CD4-positive, CD25-positive, alpha-beta regulatory T cell (primary cell): Measurements from ENCODE around the gene SCT. TPM values are rescaled to one million over a fixed set of nuclear protein-coding genes. Genes with fewer than 3 reads are reported as not detected.

Experiments used
- ATAC-seq, 2 donors: fragments of 150-1000 bp; cut with Tn5 transposase; one replicate each; pipeline ENCODE4 v1.10.0; 2021; ENCODE audit warnings: low read depth in 2 of 2, moderate number of reproducible peaks in 2 of 2, moderate library complexity in 1 of 2
- DNase-seq, 3 donors: peaks; one replicate each; pipeline versions ENCODE4 v3.0.0 to v3.0.0-alpha.2; 2012 to 2022; ENCODE audit warnings: mixed read lengths in 1 of 3
- H3K27ac ChIP-seq: one replicate; pipeline ENCODE4 v1.7.0; 2013; ENCODE audit warnings: mild to moderate bottlenecking, low read length; ENCODE audit not compliant: insufficient read depth, poor library complexity, severe bottlenecking
- H3K27me3 ChIP-seq: one replicate; pipeline ENCODE4 v1.7.0; 2013; ENCODE audit warnings: low read length; ENCODE audit not compliant: control insufficient read depth, insufficient read depth
- H3K36me3 ChIP-seq: one replicate; pipeline ENCODE4 v1.7.0; 2013; ENCODE audit warnings: mild to moderate bottlenecking, low read length, moderate library complexity; ENCODE audit not compliant: control insufficient read depth, insufficient read depth
- H3K4me1 ChIP-seq: 2 replicates; pipeline ENCODE4 v1.7.0; 2013; ENCODE audit warnings: mild to moderate bottlenecking, low read length; ENCODE audit not compliant: insufficient read depth, control insufficient read depth, poor library complexity, severe bottlenecking
- H3K4me3 ChIP-seq: one replicate; pipeline ENCODE4 v1.7.0; 2013; ENCODE audit warnings: low read depth, mild to moderate bottlenecking, low read length, moderate library complexity
- H3K9me3 ChIP-seq, 2 experiments: 1 replicate in 1 of 2; 2 replicates in 1 of 2; pipeline ENCODE4 v1.7.0; 2013; ENCODE audit warnings: low read length in 2 of 2, mild to moderate bottlenecking in 1 of 2, moderate library complexity in 1 of 2; ENCODE audit not compliant: control insufficient read depth in 2 of 2
- H3K27ac Mint-ChIP-seq, 3 donors: one replicate each; pipeline ENCODE4 v1.8.0; 2020 to 2022; ENCODE audit warnings: mild to moderate bottlenecking in 3 of 3, mixed read lengths in 3 of 3, moderate library complexity in 2 of 3
- H3K27me3 Mint-ChIP-seq: one replicate; pipeline ENCODE4 v1.8.0; 2022; ENCODE audit warnings: mild to moderate bottlenecking, mixed read lengths
- H3K36me3 Mint-ChIP-seq: one replicate; pipeline ENCODE4 v1.8.0; 2020; ENCODE audit warnings: mixed read lengths
- H3K4me1 Mint-ChIP-seq, 4 donors: one replicate each; pipeline ENCODE4 v1.8.0; 2020 to 2022; ENCODE audit warnings: mixed read lengths in 4 of 4, mild to moderate bottlenecking in 1 of 4
- H3K4me3 Mint-ChIP-seq, 4 donors: one replicate each; pipeline ENCODE4 v1.8.0; 2020 to 2022; ENCODE audit warnings: mild to moderate bottlenecking in 4 of 4, mixed read lengths in 4 of 4, moderate library complexity in 3 of 4
- H3K9me3 Mint-ChIP-seq, 7 donors: one replicate each; pipeline ENCODE4 v1.8.0; 2020 to 2022; ENCODE audit warnings: mixed read lengths in 7 of 7, mild to moderate bottlenecking in 3 of 7, moderate library complexity in 2 of 7
- polyA plus RNA-seq, 4 donors: library from polyadenylated mRNA; unstranded; fragments of 300-500 nt; fragmentation: Illumina TruSeq; gene quantifications; one replicate each; pipeline ENCODE4 v1.2.3, GENCODE V29; 2021
- total RNA-seq: library from RNA; stranded (reverse); gene quantifications from one replicate; pipeline ENCODE4 v1.2.3, GENCODE V29; 2022

Gene SCT
- total and polyA plus RNA-seq, 5 donors from 2014 or later: not detected

DNA sequence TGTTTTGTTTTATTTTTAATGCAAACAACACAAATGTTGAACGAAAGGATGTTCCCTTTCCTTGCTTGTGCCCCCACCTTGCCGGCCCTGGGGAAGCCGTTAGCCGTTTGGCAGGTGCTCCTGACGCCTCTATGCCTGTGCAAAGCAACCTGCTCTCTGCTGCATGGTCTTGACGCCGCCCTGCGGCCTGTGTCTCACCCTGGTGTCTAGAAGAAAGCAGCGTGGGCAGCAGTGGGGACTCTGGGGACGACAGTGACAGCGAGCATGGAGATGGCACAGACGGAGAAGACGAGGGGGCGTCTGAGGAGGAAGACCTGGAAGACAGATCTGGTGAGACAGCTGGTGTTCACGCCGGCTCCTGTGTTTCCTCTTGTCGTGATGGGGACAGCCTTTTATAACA is 45.2 kb downstream of the SCT start:
- H3K36me3 Mint-ChIP-seq: peaks cover 5% of the 10 kb centered on the region
- peaks cover 0 to 46% (median 9%) of the 10 kb centered on the region in 4 donors for H3K4me1 Mint-ChIP-seq
- no peak overlapping the region for H3K27ac Mint-ChIP-seq
- Histone ChIP-seq H3K9me3 (no peaks in the 10 kb centered on the region), H3K36me3 (peaks cover 38% of the 10 kb centered on the region), H3K4me3 (no peak overlapping the region), H3K4me1 (peaks cover 31% of the 10 kb centered on the region), H3K27ac (no peak overlapping the region), H3K27me3 (no peaks in the 10 kb centered on the region)
- H3K9me3 Mint-ChIP-seq: peaks cover 0 to 2% (median 0%) of the 10 kb centered on the region in 7 donors
- no peaks in the 10 kb centered on the region for H3K27me3 Mint-ChIP-seq
- H3K4me3 Mint-ChIP-seq: peak overlapping the region in 1 of 4 donors; percentile 52
- ATAC-seq: no peak
- DNase-seq: no peak

GRCh38 chr11:581342-581741 is 45.6 kb downstream of the SCT start:
- Histone ChIP-seq H3K9me3 (no peaks in the 10 kb centered on the region), H3K4me1 (peaks cover 31% of the 10 kb centered on the region), H3K27ac (no peak overlapping the region), H3K27me3 (no peaks in the 10 kb centered on the region), H3K4me3 (no peak overlapping the region), H3K36me3 (peaks cover 34% of the 10 kb centered on the region)
- peaks cover 0 to 44% (median 9%) of the 10 kb centered on the region in 4 donors for H3K4me1 Mint-ChIP-seq
- no peaks in the 10 kb centered on the region for H3K27me3 Mint-ChIP-seq
- ATAC-seq: no peak
- peak overlapping the region in 2 of 4 donors; percentile 52 to 62 for H3K4me3 Mint-ChIP-seq
- H3K27ac Mint-ChIP-seq: no peak overlapping the region
- peaks cover 3% of the 10 kb centered on the region for H3K36me3 Mint-ChIP-seq
- peaks cover 0 to 2% (median 0%) of the 10 kb centered on the region in 7 donors for H3K9me3 Mint-ChIP-seq
- no peak for DNase-seq

DNA sequence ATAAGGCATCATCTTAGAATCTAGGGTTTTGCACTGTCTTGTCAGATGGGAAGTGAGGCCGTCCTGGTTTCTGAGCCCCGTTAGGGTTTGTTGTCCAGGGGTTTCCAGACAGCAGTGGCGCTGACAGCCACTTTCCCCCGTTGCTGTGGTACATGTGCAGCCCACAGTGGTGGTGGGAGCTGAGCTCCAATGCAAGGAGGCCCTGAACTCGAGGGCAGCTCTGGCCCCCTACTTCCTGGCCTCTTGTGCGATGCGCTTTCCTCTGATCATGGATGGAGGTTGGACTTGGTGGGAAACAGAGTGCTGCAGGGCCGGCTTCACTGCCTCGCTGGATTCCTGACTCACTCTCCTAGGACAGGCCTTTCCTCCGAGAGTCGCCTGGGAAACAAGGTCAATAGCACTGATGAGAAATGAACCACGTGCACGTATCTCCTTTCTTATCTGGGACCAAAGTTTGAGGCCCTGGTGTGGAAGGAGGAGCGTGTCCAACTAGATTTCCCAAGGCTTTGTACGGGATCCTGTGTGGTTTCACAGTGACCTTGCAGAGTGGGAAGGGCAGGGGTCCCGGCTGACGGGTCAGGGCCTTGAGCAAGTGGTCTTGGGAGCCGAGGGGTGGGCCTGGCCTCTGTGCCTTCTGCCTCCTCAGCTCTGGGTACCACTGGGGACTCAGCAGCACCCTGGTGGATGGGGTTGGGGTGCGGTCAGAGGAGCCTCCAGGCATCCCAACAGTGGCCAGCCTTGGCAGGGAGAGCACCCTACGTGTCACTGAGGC is 47.0 kb downstream of the SCT start:
- peaks cover 37% of the 10 kb centered on the region for H3K4me1 ChIP-seq
- no peaks in the 10 kb centered on the region for H3K27me3 ChIP-seq
- DNase-seq: no peak
- no peaks in the 10 kb centered on the region for H3K9me3 ChIP-seq
- peaks cover 2% of the 10 kb centered on the region for H3K27me3 Mint-ChIP-seq
- no peak overlapping the region for H3K27ac ChIP-seq
- peaks cover 0 to 45% (median 11%) of the 10 kb centered on the region in 4 donors for H3K4me1 Mint-ChIP-seq
- peaks cover 30% of the 10 kb centered on the region for H3K36me3 ChIP-seq
- peaks cover 0 to 3% (median 0%) of the 10 kb centered on the region in 7 donors for H3K9me3 Mint-ChIP-seq
- no peak overlapping the region for H3K4me3 ChIP-seq
- H3K36me3 Mint-ChIP-seq: no peaks in the 10 kb centered on the region
- peak overlapping the region in 3 of 4 donors; percentile 32 to 79 (median 53) for H3K4me3 Mint-ChIP-seq
- no peak for ATAC-seq
- H3K27ac Mint-ChIP-seq: no peak overlapping the region

GRCh38 chr11:578276-579035 is 48.5 kb downstream of the SCT start:
- Histone ChIP-seq H3K36me3 (peaks cover 18% of the 10 kb centered on the region), H3K4me3 (peak overlapping the region; percentile 83), H3K4me1 (peaks cover 48% of the 10 kb centered on the region), H3K27ac (no peak overlapping the region), H3K27me3 (no peaks in the 10 kb centered on the region), H3K9me3 (no peaks in the 10 kb centered on the region)
- Mint-ChIP-seq H3K4me1 (peaks cover 4 to 57% (median 21%) of the 10 kb centered on the region in 4 donors), H3K27me3 (peaks cover 5% of the 10 kb centered on the region), H3K27ac (no peak overlapping the region), H3K36me3 (no peaks in the 10 kb centered on the region), H3K9me3 (peaks cover 0 to 2% (median 0%) of the 10 kb centered on the region in 7 donors), H3K4me3 (peak overlapping the region; percentile 79 to 91 (median 86))
- ATAC-seq (no peak), DNase-seq (no peak)

DNA sequence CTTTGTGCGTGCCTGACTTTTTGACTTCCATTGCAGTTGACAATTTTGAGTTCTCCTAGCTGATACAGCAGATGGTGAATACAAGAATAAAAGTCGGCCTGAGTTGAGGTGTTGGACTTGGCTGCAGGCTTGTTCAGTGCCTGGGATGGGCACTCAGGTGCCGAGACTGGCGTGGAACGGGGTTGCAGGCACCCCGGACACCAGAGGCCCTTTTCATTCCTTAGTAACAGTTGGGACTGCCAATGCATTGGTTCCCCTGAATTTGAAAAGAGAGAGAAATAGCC is 49.4 kb downstream of the SCT start:
- Mint-ChIP-seq H3K4me3 (peak overlapping the region; percentile 86 to 91 (median 88)), H3K27me3 (peaks cover 5% of the 10 kb centered on the region), H3K4me1 (peaks cover 4 to 60% (median 21%) of the 10 kb centered on the region in 4 donors), H3K36me3 (no peaks in the 10 kb centered on the region), H3K27ac (peak overlapping the region; percentile 68 to 74 (median 71)), H3K9me3 (peaks cover 0 to 2% (median 0%) of the 10 kb centered on the region in 7 donors)
- Histone ChIP-seq H3K27ac (no peak overlapping the region), H3K4me3 (peak overlapping the region; percentile 83), H3K4me1 (peaks cover 48% of the 10 kb centered on the region), H3K9me3 (no peaks in the 10 kb centered on the region), H3K36me3 (peaks cover 11% of the 10 kb centered on the region), H3K27me3 (no peaks in the 10 kb centered on the region)
- DNase-seq (no peak), ATAC-seq (no peak)

DNA sequence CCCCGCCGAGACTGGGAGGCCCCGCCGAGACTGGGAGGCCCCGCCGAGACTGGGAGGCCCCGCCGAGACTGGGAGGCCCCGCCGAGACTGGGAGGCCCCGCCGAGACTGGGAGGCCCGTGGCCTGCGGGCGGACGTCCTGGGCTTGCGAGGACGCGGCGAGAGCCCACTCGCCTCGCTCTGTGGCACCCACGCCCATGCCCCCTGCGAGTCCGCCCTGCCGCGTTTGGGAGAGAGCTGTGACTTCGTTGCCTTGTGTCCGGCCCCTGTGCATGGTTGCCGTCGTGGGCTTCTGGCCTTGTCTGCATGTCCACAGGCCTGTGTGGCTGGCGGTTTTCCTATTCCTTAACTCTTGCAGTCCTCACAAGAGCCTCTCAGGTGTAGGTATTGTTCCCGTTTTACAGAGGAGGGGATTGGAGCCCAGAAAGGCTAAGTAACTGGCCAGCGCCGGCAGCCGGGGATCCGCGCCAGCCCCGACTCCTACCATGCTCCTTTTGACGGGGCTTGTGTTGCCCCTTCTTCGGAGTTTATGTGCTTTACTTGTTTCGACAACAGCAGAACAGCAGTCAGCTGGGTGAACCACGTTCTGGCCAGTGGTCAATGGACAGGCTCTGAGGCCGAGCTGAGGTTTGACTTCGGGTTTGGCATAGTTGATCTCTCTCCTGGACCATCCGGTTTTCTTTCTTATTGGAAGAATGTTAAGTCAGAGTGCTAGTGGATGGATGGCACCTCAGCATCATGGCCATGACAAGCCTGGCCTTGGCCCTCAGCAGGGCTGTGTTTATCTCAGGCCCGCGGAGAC is 50.0 kb downstream of the SCT start:
- Histone ChIP-seq H3K4me1 (peaks cover 48% of the 10 kb centered on the region), H3K27ac (peak overlapping the region; percentile 14), H3K4me3 (peak overlapping the region; percentile 83), H3K27me3 (no peaks in the 10 kb centered on the region), H3K9me3 (no peaks in the 10 kb centered on the region), H3K36me3 (peaks cover 9% of the 10 kb centered on the region)
- peak overlapping the region; percentile 68 to 74 (median 71) for H3K27ac Mint-ChIP-seq
- peak overlapping the region; percentile 86 to 91 (median 88) for H3K4me3 Mint-ChIP-seq
- ATAC-seq (no peak), DNase-seq (no peak)
- H3K4me1 Mint-ChIP-seq: peaks cover 4 to 60% (median 21%) of the 10 kb centered on the region in 4 donors
- H3K9me3 Mint-ChIP-seq: peaks cover 0 to 2% (median 0%) of the 10 kb centered on the region in 7 donors
- peaks cover 5% of the 10 kb centered on the region for H3K27me3 Mint-ChIP-seq
- no peaks in the 10 kb centered on the region for H3K36me3 Mint-ChIP-seq
